ENCODE measurements around the gene OTUD3. TPM values are rescaled to one million over a fixed set of nuclear protein-coding genes. Genes with fewer than 3 reads are reported as not detected.
"Not testable (repeated sequence)": the region's sequence is repeated elsewhere in the genome, so short reads cannot be mapped to it uniquely, and the experiment has no call there.

The OTUD3 gene
- total RNA-seq, 6 experiments from 2014 or later, result 5.4 to 8.3 (median 7.5) TPM

GRCh38 chr1:19845555-19845954 is 36.6 kb upstream of the OTUD3 start:
- DNase-seq, result no peak
- H3K27ac Mint-ChIP-seq, result no peak overlapping the region
- no peak overlapping the region for H3K4me3 Mint-ChIP-seq
- H3K4me1 Mint-ChIP-seq (ENCODE audit: low read depth), result peaks cover 12% of the 10 kb centered on the region
- peaks cover 10% of the 10 kb centered on the region for H3K27me3 Mint-ChIP-seq (ENCODE audit: insufficient read depth)
- H3K36me3 Mint-ChIP-seq (ENCODE audit: low read depth), result no peaks in the 10 kb centered on the region
- TF ChIP-seq, protein P1, sequence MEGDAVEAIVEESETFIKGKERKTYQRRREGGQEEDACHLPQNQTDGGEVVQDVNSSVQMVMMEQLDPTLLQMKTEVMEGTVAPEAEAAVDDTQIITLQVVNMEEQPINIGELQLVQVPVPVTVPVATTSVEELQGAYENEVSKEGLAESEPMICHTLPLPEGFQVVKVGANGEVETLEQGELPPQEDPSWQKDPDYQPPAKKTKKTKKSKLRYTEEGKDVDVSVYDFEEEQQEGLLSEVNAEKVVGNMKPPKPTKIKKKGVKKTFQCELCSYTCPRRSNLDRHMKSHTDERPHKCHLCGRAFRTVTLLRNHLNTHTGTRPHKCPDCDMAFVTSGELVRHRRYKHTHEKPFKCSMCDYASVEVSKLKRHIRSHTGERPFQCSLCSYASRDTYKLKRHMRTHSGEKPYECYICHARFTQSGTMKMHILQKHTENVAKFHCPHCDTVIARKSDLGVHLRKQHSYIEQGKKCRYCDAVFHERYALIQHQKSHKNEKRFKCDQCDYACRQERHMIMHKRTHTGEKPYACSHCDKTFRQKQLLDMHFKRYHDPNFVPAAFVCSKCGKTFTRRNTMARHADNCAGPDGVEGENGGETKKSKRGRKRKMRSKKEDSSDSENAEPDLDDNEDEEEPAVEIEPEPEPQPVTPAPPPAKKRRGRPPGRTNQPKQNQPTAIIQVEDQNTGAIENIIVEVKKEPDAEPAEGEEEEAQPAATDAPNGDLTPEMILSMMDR (IDR thresholded peaks at IDR 0.05), result no peak
- H3K9me3 Mint-ChIP-seq, result no peaks in the 10 kb centered on the region

GRCh38 chr1:19846338-19846737 is 35.9 kb upstream of the OTUD3 start:
- Mint-ChIP-seq H3K27me3 (ENCODE audit: insufficient read depth) (peaks cover 8% of the 10 kb centered on the region), H3K4me1 (ENCODE audit: low read depth) (peaks cover 9% of the 10 kb centered on the region), H3K4me3 (no peak overlapping the region), H3K36me3 (ENCODE audit: low read depth) (no peaks in the 10 kb centered on the region), H3K27ac (no peak overlapping the region), H3K9me3 (no peaks in the 10 kb centered on the region)
- TF ChIP-seq, protein P1 (IDR thresholded peaks at IDR 0.05), result no peak
- no peak for DNase-seq

DNA sequence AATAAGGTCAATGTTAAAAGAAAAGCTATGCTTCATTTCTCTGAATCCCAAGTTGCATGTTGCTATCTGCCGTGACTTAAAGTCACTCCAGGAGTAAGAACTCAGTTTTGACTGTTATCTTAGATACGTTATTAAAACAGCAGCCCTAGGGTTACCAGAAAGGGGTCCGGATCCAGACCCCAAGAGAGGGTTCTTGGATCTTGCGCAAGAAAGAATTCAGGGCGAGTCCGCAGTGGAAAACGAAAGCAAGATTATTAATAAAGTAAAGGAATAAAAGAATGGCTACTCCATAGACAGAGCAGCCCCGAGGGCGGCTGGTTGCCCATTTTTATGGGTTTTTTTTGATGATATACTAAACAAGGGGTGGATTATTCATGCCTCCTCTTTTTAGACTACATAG is 34.9 kb upstream of the OTUD3 start:
- not testable (repeated sequence) for H3K27me3 Mint-ChIP-seq (ENCODE audit: insufficient read depth); H3K4me1 Mint-ChIP-seq (ENCODE audit: low read depth); H3K36me3 Mint-ChIP-seq (ENCODE audit: low read depth); H3K9me3 Mint-ChIP-seq; H3K27ac Mint-ChIP-seq; H3K4me3 Mint-ChIP-seq; DNase-seq

DNA sequence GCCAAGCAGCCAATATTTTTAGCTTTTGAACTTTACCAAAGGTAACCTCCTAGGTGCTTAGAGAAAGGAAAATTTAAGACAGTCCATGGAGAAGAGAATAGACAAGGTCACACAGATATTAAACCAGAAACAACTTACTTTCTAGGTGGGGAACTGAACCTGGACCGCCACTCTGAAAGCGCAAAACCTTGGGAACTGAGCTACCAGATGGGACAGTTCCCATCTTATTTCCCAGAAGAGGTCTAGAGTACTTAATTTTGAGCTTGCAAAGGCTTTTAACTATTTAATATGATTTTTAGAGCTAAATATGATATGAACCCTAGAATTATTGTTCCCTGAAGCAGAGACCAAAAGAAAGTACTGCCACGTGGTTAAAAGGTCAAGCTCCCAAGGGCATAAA is 32.9 kb upstream of the OTUD3 start:
- H3K4me1 Mint-ChIP-seq (ENCODE audit: low read depth); H3K36me3 Mint-ChIP-seq (ENCODE audit: low read depth); H3K27me3 Mint-ChIP-seq (ENCODE audit: insufficient read depth); DNase-seq; H3K9me3 Mint-ChIP-seq; H3K27ac Mint-ChIP-seq; H3K4me3 Mint-ChIP-seq: not testable (repeated sequence)

- peaks cover 9% of the 10 kb centered on the region for H3K27me3 Mint-ChIP-seq (ENCODE audit: insufficient read depth)
- H3K9me3 Mint-ChIP-seq, result no peaks in the 10 kb centered on the region
- TF ChIP-seq, protein P1 (IDR thresholded peaks at IDR 0.05), result no peak
- H3K27ac Mint-ChIP-seq, result no peak overlapping the region
- no peaks in the 10 kb centered on the region for H3K36me3 Mint-ChIP-seq (ENCODE audit: low read depth)
- H3K4me1 Mint-ChIP-seq (ENCODE audit: low read depth), result peaks cover 1% of the 10 kb centered on the region
- no peak overlapping the region for H3K4me3 Mint-ChIP-seq
- no peak for DNase-seq
These were observed 32.0 kb upstream of the OTUD3 start for GRCh38 chr1:19850214-19850613.

GRCh38 chr1:19852036-19852435 is 30.2 kb upstream of the OTUD3 start:
- no peak overlapping the region for H3K4me3 Mint-ChIP-seq
- TF ChIP-seq, protein P1 (IDR thresholded peaks at IDR 0.05), result no peak
- no peak overlapping the region for H3K27ac Mint-ChIP-seq
- H3K4me1 Mint-ChIP-seq (ENCODE audit: low read depth), result no peaks in the 10 kb centered on the region
- peaks cover 6% of the 10 kb centered on the region for H3K27me3 Mint-ChIP-seq (ENCODE audit: insufficient read depth)
- DNase-seq, result no peak
- H3K36me3 Mint-ChIP-seq (ENCODE audit: low read depth), result no peaks in the 10 kb centered on the region
- H3K9me3 Mint-ChIP-seq, result no peaks in the 10 kb centered on the region

- H3K27me3 Mint-ChIP-seq (ENCODE audit: insufficient read depth), result peaks cover 7% of the 10 kb centered on the region
- DNase-seq, result no peak
- H3K36me3 Mint-ChIP-seq (ENCODE audit: low read depth), result no peaks in the 10 kb centered on the region
- no peak overlapping the region for H3K27ac Mint-ChIP-seq
- H3K4me3 Mint-ChIP-seq, result no peak overlapping the region
- H3K9me3 Mint-ChIP-seq, result no peaks in the 10 kb centered on the region
- H3K4me1 Mint-ChIP-seq (ENCODE audit: low read depth), result peaks cover 1% of the 10 kb centered on the region
- TF ChIP-seq, protein P1 (IDR thresholded peaks at IDR 0.05), result no peak
These were observed 27.3 kb upstream of the OTUD3 start for GRCh38 chr1:19854866-19855265.
